CD14-positive monocyte (primary cell): Measurements from ENCODE around the gene BCL2. TPM values are rescaled to one million over a fixed set of nuclear protein-coding genes. Genes with fewer than 3 reads are reported as not detected.
A peak's percentile ranks its signal among the peaks of the same experiment; 100 is the strongest.

Experiments used
- DNase-seq, 3 donors: peaks; one replicate each; pipeline ENCODE4 v3.0.0-alpha.2; 2011 to 2022
- H2AFZ ChIP-seq: 2 replicates; pipeline ENCODE4 v1.6.0; 2012; ENCODE audit warnings: mild to moderate bottlenecking, low read depth, low read length, inconsistent platforms; ENCODE audit not compliant: insufficient read depth, poor library complexity, severe bottlenecking
- H3K27ac ChIP-seq, 2 donors: 1 replicate in 1 of 2; 2 replicates in 1 of 2; pipeline ENCODE4 v1.5.1; 2012 to 2013; ENCODE audit warnings: low read length in 2 of 2, control low read depth in 1 of 2, inconsistent platforms in 1 of 2, low read depth in 1 of 2, mild to moderate bottlenecking in 1 of 2
- H3K27me3 ChIP-seq, 2 donors: one replicate each; pipeline versions ENCODE4 v1.6.0 to v1.6.1; 2011 to 2013; ENCODE audit warnings: low read length in 2 of 2; ENCODE audit not compliant: control insufficient read depth in 2 of 2, insufficient read depth in 2 of 2
- H3K36me3 ChIP-seq, 2 donors: replicated peaks in 1 of 2; 1 replicate in 1 of 2; 2 replicates in 1 of 2; pipeline versions ENCODE4 v1.5.1 to v1.6.1; 2012 to 2013; ENCODE audit warnings: low read length in 2 of 2, control low read depth in 1 of 2, inconsistent platforms in 1 of 2, mild to moderate bottlenecking in 1 of 2; ENCODE audit not compliant: insufficient read depth in 2 of 2, control insufficient read depth in 1 of 2
- H3K4me1 ChIP-seq, 2 donors: 1 replicate in 1 of 2; 2 replicates in 1 of 2; pipeline versions ENCODE4 v1.5.1 to v1.6.1; 2012 to 2013; ENCODE audit warnings: low read length in 2 of 2, control low read depth in 1 of 2, inconsistent platforms in 1 of 2, mild to moderate bottlenecking in 1 of 2, moderate library complexity in 1 of 2; ENCODE audit not compliant: insufficient read depth in 2 of 2, control insufficient read depth in 1 of 2
- H3K4me2 ChIP-seq: replicated peaks from 2 replicates; pipeline ENCODE3; 2012; ENCODE audit warnings: low read length, moderate library complexity, mild to moderate bottlenecking; ENCODE audit not compliant: poor library complexity, severe bottlenecking; ENCODE audit errors: extremely low read depth
- H3K4me3 ChIP-seq, 3 experiments: fragments of 200-600 bp in 1 of 3; sonication (generic) in 1 of 3; replicated peaks in 1 of 3; 1 replicate in 2 of 3; 2 replicates in 1 of 3; pipeline ENCODE4 v1.5.1; 2011 to 2013; ENCODE audit warnings: low read length in 3 of 3, mild to moderate bottlenecking in 3 of 3, control low read depth in 2 of 3, low read depth in 2 of 3, inconsistent platforms in 1 of 3, moderate library complexity in 1 of 3
- H3K79me2 ChIP-seq: 2 replicates; pipeline ENCODE4 v1.6.0; 2012; ENCODE audit warnings: mild to moderate bottlenecking, control low read depth, inconsistent platforms, low read length, moderate library complexity; ENCODE audit not compliant: insufficient read depth
- H3K9ac ChIP-seq: 2 replicates; pipeline ENCODE4 v1.6.0; 2017; ENCODE audit warnings: low read length, mild to moderate bottlenecking; ENCODE audit not compliant: insufficient read depth, poor library complexity, severe bottlenecking
- H3K9me3 ChIP-seq, 2 donors: replicated peaks in 1 of 2; 1 replicate in 1 of 2; 2 replicates in 1 of 2; pipeline versions ENCODE4 v1.5.1 to v1.6.1; 2012 to 2013; ENCODE audit warnings: low read length in 2 of 2, control low read depth in 1 of 2; ENCODE audit not compliant: control insufficient read depth in 1 of 2, insufficient read depth in 1 of 2
- H4K20me1 ChIP-seq: 2 replicates; pipeline ENCODE4 v1.6.0; 2012; ENCODE audit warnings: mild to moderate bottlenecking, low read length, control low read depth, moderate library complexity; ENCODE audit not compliant: insufficient read depth
- H3K27ac Mint-ChIP-seq, 7 donors: one replicate each; pipeline ENCODE4 v1.8.0; 2020; ENCODE audit warnings: mild to moderate bottlenecking in 7 of 7, mixed read lengths in 7 of 7, moderate library complexity in 6 of 7, inconsistent platforms in 2 of 7
- H3K27me3 Mint-ChIP-seq, 3 donors: one replicate each; pipeline ENCODE4 v1.8.0; 2021 to 2022; ENCODE audit warnings: low read depth in 3 of 3, mild to moderate bottlenecking in 3 of 3, mixed read lengths in 3 of 3, moderate library complexity in 3 of 3, inconsistent platforms in 1 of 3
- H3K36me3 Mint-ChIP-seq, 2 donors: one replicate each; pipeline ENCODE4 v1.8.0; 2020; ENCODE audit warnings: mixed read lengths in 2 of 2, inconsistent platforms in 1 of 2, mild to moderate bottlenecking in 1 of 2
- H3K4me1 Mint-ChIP-seq: one replicate; pipeline ENCODE4 v1.8.0; 2020; ENCODE audit warnings: mild to moderate bottlenecking, mixed read lengths
- H3K4me3 Mint-ChIP-seq, 2 donors: one replicate each; pipeline ENCODE4 v1.8.0; 2020; ENCODE audit warnings: mild to moderate bottlenecking in 2 of 2, mixed read lengths in 2 of 2, moderate library complexity in 1 of 2
- H3K9me3 Mint-ChIP-seq, 7 donors: one replicate each; pipeline ENCODE4 v1.8.0; 2020 to 2022; ENCODE audit warnings: mixed read lengths in 7 of 7, mild to moderate bottlenecking in 6 of 7, moderate library complexity in 6 of 7, inconsistent platforms in 2 of 7
- CTCF ChIP-seq: fragments of 200-600 bp; IDR thresholded peaks from one replicate; pipeline ENCODE4 v1.8.0; 2022; ENCODE audit warnings: antibody characterized with exemption, mild to moderate bottlenecking
- WGBS: methylation state at CpG from one replicate; pipeline ENCODE4 v1.1.5; 2013; ENCODE audit warnings: missing lambda C conversion rate; ENCODE audit not compliant: insufficient coverage; 5-methylcytosine and 5-hydroxymethylcytosine counted together
- intact Hi-C, 2 donors: fragments of 100-400 bp; cut with micrococcal nuclease; formaldehyde crosslinking; loops; one replicate each; pipeline versions ENCODE4 v1.15.0 to v1.15.1; 2023
- polyA plus RNA-seq, 3 donors: library from polyadenylated mRNA; depleted of rRNA in 1 of 3; unstranded in 2 of 3; stranded (reverse) in 1 of 3; fragments of 300-500 nt in 2 of 3; fragments of >200 nt in 1 of 3; fragmentation: Illumina TruSeq in 2 of 3; gene quantifications; 1 replicate in 2 of 3; 2 replicates in 1 of 3; pipeline ENCODE4 v1.2.3, GENCODE V29; 2012 to 2021

Gene BCL2
- polyA plus RNA-seq, 3 donors: 0.58 to 2.5 (median 1.1) TPM

- Mint-ChIP-seq H3K9me3 (no peaks in the 10 kb centered on the region), H3K27me3 (no peaks in the 10 kb centered on the region), H3K4me1 (peaks cover 29% of the 10 kb centered on the region), H3K4me3 (peak overlapping the region; percentile 25 to 83), H3K36me3 (no peaks in the 10 kb centered on the region), H3K27ac (peak overlapping the region; percentile 63 to 94 (median 88))
- Histone ChIP-seq H2AFZ (peak overlapping the region; percentile 44), H3K9me3 (no peaks in the 10 kb centered on the region), H4K20me1 (no peaks in the 10 kb centered on the region), H3K4me3 (no peak overlapping the region), H3K27me3 (no peaks in the 10 kb centered on the region), H3K9ac (no peak overlapping the region), H3K27ac (peak overlapping the region; percentile 52 to 63), H3K4me1 (peaks cover 25 to 26% of the 10 kb centered on the region in 2 donors), H3K4me2 (peak overlapping the region; percentile 19), H3K36me3 (no peaks in the 10 kb centered on the region), H3K79me2 (peaks cover 21% of the 10 kb centered on the region)
- intact Hi-C loops: no loop called here
- peak in 2 of 3 donors; percentile 26 to 28 for DNase-seq
- TF ChIP-seq CTCF: no peak
- 46% methylated on average over 7 of the region's 8 CpGs for WGBS
Measured at GRCh38 chr18:63266888-63267790, 52.4 kb downstream of the BCL2 start.

- Mint-ChIP-seq H3K4me3 (no peak overlapping the region), H3K4me1 (peaks cover 22% of the 10 kb centered on the region), H3K27ac (no peak overlapping the region), H3K36me3 (no peaks in the 10 kb centered on the region), H3K27me3 (no peaks in the 10 kb centered on the region), H3K9me3 (no peaks in the 10 kb centered on the region)
- Histone ChIP-seq H3K27me3 (no peaks in the 10 kb centered on the region), H3K4me2 (no peak overlapping the region), H3K79me2 (peaks cover 24% of the 10 kb centered on the region), H3K9me3 (no peaks in the 10 kb centered on the region), H3K36me3 (no peaks in the 10 kb centered on the region), H3K27ac (no peak overlapping the region), H3K4me3 (no peak overlapping the region), H4K20me1 (no peaks in the 10 kb centered on the region), H3K4me1 (peaks cover 16 to 17% of the 10 kb centered on the region in 2 donors), H3K9ac (no peak overlapping the region), H2AFZ (no peak overlapping the region)
- TF ChIP-seq CTCF: no peak
- WGBS: no CpG with 5 or more reads among the region's 3 CpGs
- intact Hi-C loops: no loop called here
- DNase-seq: no peak
Measured at GRCh38 chr18:63265326-63265725, 54.2 kb downstream of the BCL2 start.
